ENCODE results near the gene ITPKB.
"Not testable (repeated sequence)": the region's sequence is repeated elsewhere in the genome, so short reads cannot be mapped to it uniquely, and the experiment has no call there.

The ITPKB gene

GRCh38 chr1:226730071-226730470 lies 9.0 kb downstream of the ITPKB start:
- DNase-seq = no peak

GRCh38 chr1:226728448-226728847 lies 10.6 kb downstream of the ITPKB start:
- no peak for DNase-seq

GRCh38 chr1:226725897-226726267 lies 13.2 kb downstream of the ITPKB start:
- DNase-seq = no peak

- DNase-seq = peak in 1 of 2 experiments; percentile 50
Observed at GRCh38 chr1:226723657-226724532, 15.2 kb downstream of the ITPKB start.

- DNase-seq = no peak
Observed at GRCh38 chr1:226722901-226723656, 16.0 kb downstream of the ITPKB start.

GRCh38 chr1:226722240-226722900 lies 16.7 kb downstream of the ITPKB start:
- no peak for DNase-seq

- DNase-seq = not testable (repeated sequence)
Observed at GRCh38 chr1:226720574-226720973, 18.5 kb downstream of the ITPKB start.

- no peak for DNase-seq
Observed at GRCh38 chr1:226719596-226720387, 19.3 kb downstream of the ITPKB start.

GRCh38 chr1:226717256-226717909 lies 21.7 kb downstream of the ITPKB start:
- no peak for DNase-seq

GRCh38 chr1:226716577-226716976 lies 22.5 kb downstream of the ITPKB start:
- DNase-seq = no peak

GRCh38 chr1:226714148-226714547 lies 24.9 kb downstream of the ITPKB start:
- DNase-seq = no peak

- DNase-seq = no peak
Observed at GRCh38 chr1:226712742-226713419, 26.2 kb downstream of the ITPKB start.

- no peak for DNase-seq
Observed at GRCh38 chr1:226711976-226712741, 26.9 kb downstream of the ITPKB start.

GRCh38 chr1:226710501-226710900 lies 28.6 kb downstream of the ITPKB start:
- DNase-seq = no peak

- no peak for DNase-seq
Observed at GRCh38 chr1:226709953-226710352, 29.1 kb downstream of the ITPKB start.

- DNase-seq = no peak
Observed at GRCh38 chr1:226708967-226709396, 30.1 kb downstream of the ITPKB start.

GRCh38 chr1:226708342-226708780 lies 30.7 kb downstream of the ITPKB start:
- no peak for DNase-seq

GRCh38 chr1:226706684-226707083 lies 32.4 kb downstream of the ITPKB start:
- no peak for DNase-seq

- DNase-seq = no peak
Observed at GRCh38 chr1:226704169-226704937, 34.7 kb downstream of the ITPKB start.

Measured in NCI-H1930 (cell line).